ENCODE data around the gene COMP.

Gene COMP

DNA sequence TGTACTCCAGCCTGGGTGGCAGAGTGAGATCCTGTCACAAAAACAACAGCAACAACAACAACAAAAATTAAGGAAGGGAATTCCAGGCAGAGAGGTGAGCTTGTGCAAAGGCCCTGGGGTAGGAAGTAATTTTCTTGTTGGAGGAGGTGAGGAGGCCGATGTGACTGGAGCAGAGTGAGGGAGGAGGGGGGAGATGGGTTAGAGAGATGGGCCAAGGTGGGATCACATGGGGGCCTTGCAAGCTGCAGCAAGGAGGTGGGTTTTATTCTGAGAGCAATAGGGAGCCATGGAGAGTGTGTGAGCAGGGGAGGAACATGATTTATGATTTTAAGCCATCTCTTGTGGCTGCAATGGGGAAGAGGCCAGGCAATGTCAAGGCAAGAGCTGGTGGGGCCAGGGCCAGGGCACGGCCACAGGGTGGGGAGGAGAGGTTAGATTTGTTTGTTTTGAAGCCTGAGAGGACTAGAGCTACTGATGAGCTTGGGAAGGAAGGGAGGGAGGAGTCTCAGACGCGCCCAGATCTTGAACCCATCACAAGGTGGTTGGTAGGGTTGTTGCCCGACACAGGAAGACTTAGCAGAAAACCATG is 12.5 kb upstream of the COMP start:
- no peak for DNase-seq

- DNase-seq: no peak
Measured at GRCh38 chr19:18802354-18802753, 11.2 kb upstream of the COMP start.

DNA sequence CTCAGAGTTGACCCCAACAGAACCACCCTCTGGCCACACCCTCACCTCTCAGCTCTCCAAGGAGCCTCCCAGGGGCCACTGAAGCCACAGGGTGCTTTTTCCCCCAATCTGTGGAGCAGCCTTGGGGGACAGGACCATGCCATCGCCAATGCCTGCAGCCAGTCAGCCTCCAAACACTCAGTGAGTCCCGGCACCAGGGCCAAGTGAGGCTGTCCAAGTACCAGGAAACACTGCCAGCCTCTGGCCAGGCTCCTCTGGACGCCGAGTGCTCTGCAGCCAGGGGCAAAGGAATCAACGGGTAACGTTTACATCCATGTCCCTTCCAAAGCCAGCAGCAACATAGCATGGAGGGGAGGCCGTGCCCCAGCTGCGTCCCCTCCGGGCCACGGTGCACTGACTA is 9.5 kb upstream of the COMP start:
- DNase-seq: no peak

DNA sequence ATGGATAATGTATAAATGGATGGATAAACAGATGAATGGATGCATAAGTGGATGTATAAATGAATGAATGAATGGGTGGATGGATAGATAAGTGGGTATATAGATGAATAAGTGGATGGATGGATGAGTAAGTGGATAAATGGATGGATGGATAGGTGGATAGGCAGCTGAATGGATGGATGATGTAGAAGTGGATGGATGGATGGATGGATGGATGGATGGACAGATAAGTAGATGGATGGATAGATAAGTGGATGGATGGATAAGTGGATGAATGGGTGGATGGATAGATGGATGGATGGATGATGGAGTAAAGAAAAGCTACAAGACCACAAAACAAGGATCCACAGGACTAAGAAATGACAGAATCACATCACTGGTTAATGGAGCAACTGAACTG is 9.0 kb upstream of the COMP start:
- DNase-seq: no peak

GRCh38 chr19:18799389-18799970 is 8.4 kb upstream of the COMP start:
- DNase-seq: no peak

DNA sequence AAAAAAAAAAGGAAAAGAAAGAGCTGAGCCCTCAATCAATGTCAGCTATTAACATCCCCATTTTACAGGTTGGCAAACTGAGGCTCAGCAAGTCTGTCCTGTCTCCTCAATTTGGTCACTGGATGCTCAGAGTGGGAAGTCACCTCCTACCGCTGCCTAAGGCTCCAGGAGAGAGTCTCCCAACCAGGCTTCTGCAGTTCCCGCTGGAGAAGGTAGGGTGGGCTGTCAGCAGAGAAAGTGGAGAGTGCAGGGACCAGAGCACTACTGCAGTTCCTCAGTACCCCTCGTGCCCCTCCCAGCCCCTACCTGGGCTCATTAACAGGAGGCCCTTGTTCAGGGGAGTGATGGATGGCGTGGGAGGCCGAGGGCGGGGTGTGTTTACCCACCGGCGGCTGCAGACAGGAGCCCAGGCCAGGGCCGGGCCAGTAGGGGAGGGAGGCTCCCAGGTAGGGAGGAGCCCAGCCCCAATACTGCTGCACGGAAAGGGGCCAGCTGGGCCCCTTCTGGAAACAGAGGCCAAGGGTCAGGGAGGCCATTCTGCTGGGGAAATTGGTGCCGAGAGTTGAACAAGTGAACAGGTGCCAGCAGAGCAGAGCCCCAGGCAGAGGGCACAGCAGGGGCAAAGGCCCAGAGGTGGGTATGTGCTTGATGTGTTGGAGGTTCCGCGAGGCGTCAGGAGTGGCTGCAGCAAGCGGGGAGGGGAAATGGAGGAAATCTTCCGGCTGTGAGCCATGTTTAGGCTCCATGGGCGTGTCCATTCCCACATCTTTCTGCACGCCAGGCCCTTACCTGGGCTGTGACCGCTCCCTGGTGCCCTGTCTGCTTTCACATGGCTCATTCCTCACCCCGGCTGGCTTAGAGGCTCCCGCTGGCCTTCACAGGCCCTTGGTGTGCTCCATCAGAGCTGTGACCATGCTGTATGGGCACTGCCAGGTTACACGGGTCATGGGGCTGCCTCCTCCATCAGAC is 7.6 kb upstream of the COMP start:
- no peak for DNase-seq

DNA sequence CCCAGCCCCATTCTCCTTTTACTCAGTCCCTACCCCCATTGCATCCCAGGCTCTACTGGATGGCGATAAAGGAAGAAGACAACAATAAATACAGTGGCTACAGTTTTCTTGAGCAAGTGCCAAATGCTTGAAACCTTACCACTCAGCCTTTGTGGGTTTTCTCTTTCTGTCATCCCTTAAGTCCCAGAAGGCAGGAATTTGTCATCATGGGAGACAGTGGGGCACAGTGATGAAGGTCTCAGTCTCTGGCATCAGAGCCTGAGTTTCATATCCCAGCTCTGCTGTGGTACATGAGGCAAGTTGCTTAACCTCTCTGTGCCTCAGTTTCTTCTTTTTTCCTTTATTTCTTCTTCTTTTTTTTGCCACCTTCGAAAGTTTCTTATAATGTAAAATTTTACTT is 5.1 kb upstream of the COMP start:
- DNase-seq: no peak

- DNase-seq: no peak
Measured at GRCh38 chr19:18795540-18795939, 4.4 kb upstream of the COMP start.

- DNase-seq: no peak
Measured at GRCh38 chr19:18794692-18795091, 3.6 kb upstream of the COMP start.

GRCh38 chr19:18794029-18794313 is 2.9 kb upstream of the COMP start:
- DNase-seq: no peak

- no peak for DNase-seq
Measured at GRCh38 chr19:18793144-18794028, 2.3 kb upstream of the COMP start.

GRCh38 chr19:18792661-18793060 is 1.6 kb upstream of the COMP start:
- DNase-seq: no peak

DNA sequence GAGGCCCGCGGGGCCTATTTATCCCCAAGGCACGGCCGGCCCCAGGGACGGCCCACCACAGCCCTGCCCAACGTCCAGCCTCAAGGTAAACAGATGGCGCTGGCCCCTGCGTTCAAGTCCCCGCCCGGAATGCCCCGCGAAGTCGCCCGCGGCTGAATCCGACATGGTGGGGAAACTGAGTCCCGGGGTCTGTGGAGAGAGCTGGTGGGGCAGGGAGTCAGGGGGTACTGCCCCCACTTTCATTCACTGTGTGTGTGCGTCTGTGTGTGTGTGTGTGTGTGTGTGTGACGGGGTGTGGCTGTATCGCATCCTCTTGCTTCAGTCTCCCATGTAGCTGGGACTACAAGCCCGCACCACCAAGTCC is 192 bp upstream of the COMP start:
- no peak for DNase-seq

DNA sequence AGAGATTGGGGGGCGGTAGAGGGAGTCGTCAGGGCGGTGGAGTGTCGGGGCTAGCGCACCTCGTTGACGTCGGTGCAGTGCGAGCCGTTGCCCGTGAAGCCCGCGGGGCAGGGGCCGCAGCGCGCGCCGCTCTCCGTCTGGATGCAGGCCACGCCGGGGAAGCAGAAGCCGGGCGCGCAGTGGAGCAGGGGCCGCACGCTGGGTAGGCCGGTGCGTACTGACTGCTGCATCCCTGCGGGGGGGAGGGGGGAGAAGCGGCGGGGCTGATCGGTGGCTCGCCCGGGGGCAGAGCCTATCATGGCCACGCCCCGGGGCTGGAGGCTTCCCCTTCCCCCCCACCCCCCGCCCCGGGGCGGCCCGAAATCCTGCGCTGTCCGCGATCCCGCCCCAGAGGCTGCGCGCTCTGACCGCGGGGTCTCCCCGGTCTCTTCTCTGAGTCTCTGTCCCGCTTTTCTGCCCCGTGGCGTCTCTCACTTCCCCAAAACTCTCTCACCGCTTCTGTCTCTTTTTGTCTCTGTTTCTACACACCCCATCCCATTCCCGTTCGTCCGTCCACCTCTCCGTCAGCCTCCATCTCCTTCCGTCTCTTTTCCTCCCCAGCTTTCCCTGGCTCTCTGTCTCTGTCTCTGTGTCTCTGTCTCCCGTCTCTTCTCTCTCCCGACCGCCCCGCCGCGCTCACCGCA is 1.1 kb downstream of the COMP start:
- DNase-seq: peak; percentile 25 to 46

GRCh38 chr19:18789422-18789869 is 1.7 kb downstream of the COMP start:
- no peak for DNase-seq

- no peak for DNase-seq
Measured at GRCh38 chr19:18788529-18789421, 2.3 kb downstream of the COMP start.

- peak; percentile 69 to 73 for DNase-seq
Measured at GRCh38 chr19:18785179-18786124, 5.7 kb downstream of the COMP start.

- no peak for DNase-seq
Measured at GRCh38 chr19:18784786-18785120, 6.4 kb downstream of the COMP start.

DNA sequence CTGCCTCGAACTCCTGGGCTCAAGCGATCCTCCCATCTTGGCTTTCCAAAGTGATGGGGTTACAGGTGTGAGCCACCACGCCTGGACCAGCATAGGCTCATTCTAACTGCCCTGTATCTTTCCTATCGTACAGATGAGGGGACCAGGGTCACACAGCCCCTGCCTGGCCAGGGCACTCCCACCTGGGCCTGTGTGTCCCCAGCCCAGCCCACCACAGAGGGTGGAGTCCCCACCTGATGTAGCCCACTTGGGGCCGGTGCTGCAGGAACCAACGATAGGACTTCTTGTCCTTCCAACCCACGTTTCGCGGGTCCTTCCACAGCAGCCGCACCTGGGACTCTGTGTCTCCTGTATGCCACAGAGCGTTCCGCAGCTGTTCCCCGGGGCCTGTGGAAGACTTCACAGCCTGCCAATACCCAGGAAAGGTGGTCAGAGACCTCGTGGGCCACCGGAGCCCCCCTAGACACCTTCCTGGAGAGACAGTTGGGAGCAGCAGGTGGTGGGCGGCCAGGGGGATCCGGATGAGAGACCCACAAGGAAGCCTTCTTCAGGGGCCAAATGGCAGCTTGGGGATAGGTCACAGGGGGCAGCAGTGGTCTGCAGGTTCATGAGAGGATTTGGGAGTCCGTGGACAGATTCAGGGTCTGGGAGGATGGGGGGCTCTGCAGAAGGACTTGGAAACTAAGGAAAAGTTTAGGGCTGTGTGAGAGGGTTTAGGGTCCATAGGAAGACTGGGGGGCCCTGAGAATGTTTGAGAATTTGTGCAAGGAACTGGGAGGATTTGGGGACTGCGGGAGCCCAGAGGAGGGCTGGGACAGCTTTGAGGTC is 6.9 kb downstream of the COMP start:
- no peak for DNase-seq

All from CD4-positive, alpha-beta T cell treated with Interleukin-4 for 1 hour (primary cell).